Measurements from ENCODE around the gene NUDT16L1.

- TF ChIP-seq CTCF (IDR thresholded peaks at IDR 0.05) (no peak), POLR2A (IDR thresholded peaks at IDR 0.05) (no peak), POLR2AphosphoS5 (IDR thresholded peaks at IDR 0.05) (no peak)
These were observed 37.1 kb upstream of the NUDT16L1 start for GRCh38 chr16:4656221-4656620.
